ENCODE data around the gene PER2. TPM values are rescaled to one million over a fixed set of nuclear protein-coding genes. Genes with fewer than 3 reads are reported as not detected.

PER2 gene
- total RNA-seq, 4 donors from 2014 or later, result 24.3 to 105 (median 85.9) TPM

- peak in 1 of 2 donors; percentile 59 for DNase-seq (ENCODE audit: low spot score in 2 of 2)
- 100% methylated on average over 1 of the region's 9 CpGs for WGBS
- TF ChIP-seq CTCF (IDR thresholded peaks at IDR 0.05) (no peak), POLR2A (IDR thresholded peaks at IDR 0.05) (no peak), EP300 (IDR thresholded peaks at IDR 0.05) (no peak), POLR2AphosphoS5 (IDR thresholded peaks at IDR 0.05) (no peak)
- Histone ChIP-seq H3K9me3 (no peaks in the 10 kb centered on the region), H3K27me3 (peaks cover 3% of the 10 kb centered on the region), H3K27ac (no peak overlapping the region), H3K4me1 (peaks cover 25% of the 10 kb centered on the region), H3K36me3 (no peaks in the 10 kb centered on the region), H3K4me3 (no peak overlapping the region)
These were observed 5.6 kb upstream of the PER2 start for GRCh38 chr2:238294046-238294392.

DNA sequence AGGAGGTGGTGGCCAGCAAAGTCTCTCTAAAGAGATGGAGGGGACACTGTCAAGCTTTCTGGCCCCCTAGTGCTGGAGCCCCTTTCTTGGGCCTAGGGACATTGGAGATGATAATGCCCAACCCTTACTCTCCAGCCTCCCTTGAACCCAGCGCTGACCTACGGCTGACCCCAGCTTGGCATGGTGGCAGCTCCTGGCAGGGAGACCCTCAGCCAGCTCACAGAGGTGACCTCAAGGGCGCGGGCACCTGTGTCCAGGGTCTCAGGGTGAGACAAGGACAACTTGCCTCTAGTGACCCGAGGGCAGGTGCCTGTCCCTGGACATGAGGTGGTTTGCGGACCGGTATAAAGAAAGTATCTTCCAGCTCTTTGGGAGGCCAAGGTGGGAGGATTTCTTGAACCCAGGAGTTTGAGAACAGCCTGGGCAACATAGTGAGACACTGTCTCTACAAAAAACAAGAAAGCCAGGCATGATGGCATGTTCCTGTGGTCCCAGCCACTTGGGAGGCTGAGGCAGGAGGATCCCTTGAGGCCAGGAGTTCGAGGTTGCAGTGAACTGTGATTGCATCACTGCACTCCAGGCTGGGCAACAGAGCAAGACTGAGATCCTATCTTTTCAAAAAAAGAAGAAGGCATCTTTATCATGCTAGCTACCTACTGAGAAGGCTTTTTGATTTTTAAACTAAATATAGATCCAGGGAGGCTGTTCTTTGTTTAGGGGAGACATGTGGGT, 3.3 kb upstream of the PER2 start:
- no peak for TF ChIP-seq CTCF (IDR thresholded peaks at IDR 0.05)
- no peak for TF ChIP-seq POLR2AphosphoS5 (IDR thresholded peaks at IDR 0.05)
- TF ChIP-seq EP300 (IDR thresholded peaks at IDR 0.05), result no peak
- no peaks in the 10 kb centered on the region for H3K27me3 ChIP-seq
- H3K4me1 ChIP-seq, result peaks cover 39% of the 10 kb centered on the region
- peak overlapping the region; percentile 89 for H3K27ac ChIP-seq
- H3K9me3 ChIP-seq, result no peaks in the 10 kb centered on the region
- no peak for DNase-seq (ENCODE audit: low spot score in 2 of 2)
- H3K36me3 ChIP-seq, result no peaks in the 10 kb centered on the region
- 95% methylated on average over 2 of the region's 8 CpGs for WGBS
- H3K4me3 ChIP-seq, result no peak overlapping the region

DNA sequence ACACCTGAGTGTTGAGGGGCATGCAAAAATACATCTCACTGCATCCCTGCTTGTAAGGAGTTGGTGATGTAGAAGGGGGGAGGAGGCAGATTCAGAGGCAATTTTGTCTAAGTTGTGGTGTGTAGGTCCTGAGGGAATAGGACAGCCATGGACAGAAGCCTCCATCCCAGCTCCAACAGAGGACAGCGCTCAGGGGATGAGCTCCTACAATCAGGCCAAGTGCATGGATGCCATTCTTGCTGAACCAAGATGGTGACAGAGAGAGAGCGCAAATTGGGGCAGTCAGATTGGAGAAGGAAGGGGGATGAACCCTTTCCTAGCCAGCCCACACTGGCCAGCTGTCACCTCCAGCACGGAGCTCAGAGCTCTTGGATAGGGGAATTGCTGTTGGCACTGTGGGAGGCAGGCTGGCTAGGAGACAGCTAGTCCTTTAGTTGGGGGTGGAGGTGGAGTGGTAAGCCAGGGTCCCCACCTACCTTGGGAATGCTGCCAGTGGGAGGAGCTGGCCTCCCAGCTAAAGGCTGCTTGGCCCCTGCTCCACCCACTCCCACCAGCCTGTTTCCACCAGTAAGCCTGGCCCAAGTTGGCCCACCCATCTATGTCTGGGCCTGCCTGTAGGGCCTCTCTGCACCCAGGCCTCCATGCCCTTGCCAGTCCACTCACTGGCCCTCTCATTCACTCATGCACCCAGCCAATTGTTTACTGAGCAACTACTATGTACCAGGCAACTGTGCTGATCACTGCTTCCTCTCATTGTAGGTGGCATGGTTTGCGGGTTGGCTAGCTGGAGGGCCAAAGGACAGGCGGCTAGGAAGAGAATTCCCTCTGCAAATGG, 2.5 kb upstream of the PER2 start:
- Histone ChIP-seq H3K4me3 (no peak overlapping the region), H3K27me3 (no peaks in the 10 kb centered on the region), H3K9me3 (no peaks in the 10 kb centered on the region), H3K36me3 (no peaks in the 10 kb centered on the region), H3K27ac (peak overlapping the region; percentile 89), H3K4me1 (peaks cover 47% of the 10 kb centered on the region)
- WGBS, result 88% methylated on average over 5 of the region's 5 CpGs
- DNase-seq (ENCODE audit: low spot score in 2 of 2), result peak in 1 of 2 donors; percentile 53
- TF ChIP-seq POLR2A (IDR thresholded peaks at IDR 0.05), result no peak
- TF ChIP-seq EP300 (IDR thresholded peaks at IDR 0.05), result no peak
- TF ChIP-seq POLR2AphosphoS5 (IDR thresholded peaks at IDR 0.05), result no peak
- TF ChIP-seq CTCF (IDR thresholded peaks at IDR 0.05), result no peak

DNA sequence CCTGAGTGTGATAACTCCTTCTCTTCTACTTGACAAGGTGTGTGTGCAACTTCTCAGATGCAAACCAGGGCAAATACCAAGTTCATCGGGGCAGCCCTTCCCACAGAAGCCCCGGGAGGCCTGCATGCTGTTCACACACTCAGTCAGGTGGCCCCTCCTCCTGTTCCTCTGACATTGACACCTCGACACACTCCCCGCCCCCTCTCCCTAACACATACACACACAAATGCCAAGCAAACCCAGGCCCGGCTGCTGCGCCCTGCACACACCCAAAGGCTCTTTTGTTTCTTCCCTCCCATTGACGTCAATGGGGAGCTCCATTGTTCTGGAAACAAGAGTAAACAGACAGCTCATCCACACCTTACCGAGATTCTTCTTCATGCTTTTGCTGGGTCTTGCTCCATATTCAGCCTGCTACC, 1.7 kb upstream of the PER2 start:
- 26% methylated on average over 8 of the region's 8 CpGs for WGBS
- H3K27ac ChIP-seq, result peak overlapping the region; percentile 99
- H3K4me3 ChIP-seq, result peak overlapping the region; percentile 78
- H3K27me3 ChIP-seq, result no peaks in the 10 kb centered on the region
- DNase-seq (ENCODE audit: low spot score in 2 of 2), result peak; percentile 89
- H3K4me1 ChIP-seq, result peaks cover 55% of the 10 kb centered on the region
- H3K36me3 ChIP-seq, result no peaks in the 10 kb centered on the region
- TF ChIP-seq CTCF (IDR thresholded peaks at IDR 0.05), result no peak
- TF ChIP-seq POLR2AphosphoS5 (IDR thresholded peaks at IDR 0.05), result peak in 1 of 3 donors; percentile 37
- no peak for TF ChIP-seq EP300 (IDR thresholded peaks at IDR 0.05)
- TF ChIP-seq POLR2A (IDR thresholded peaks at IDR 0.05), result no peak
- no peaks in the 10 kb centered on the region for H3K9me3 ChIP-seq

- Histone ChIP-seq H3K9me3 (no peaks in the 10 kb centered on the region), H3K27ac (peak overlapping the region; percentile 99), H3K4me1 (peaks cover 61% of the 10 kb centered on the region), H3K36me3 (no peaks in the 10 kb centered on the region), H3K4me3 (peak overlapping the region; percentile 78), H3K27me3 (no peaks in the 10 kb centered on the region)
- peak in 1 of 2 donors; percentile 72 for DNase-seq (ENCODE audit: low spot score in 2 of 2)
- TF ChIP-seq EP300 (IDR thresholded peaks at IDR 0.05) (no peak), CTCF (IDR thresholded peaks at IDR 0.05) (no peak), POLR2AphosphoS5 (IDR thresholded peaks at IDR 0.05) (no peak), POLR2A (IDR thresholded peaks at IDR 0.05) (no peak)
- WGBS, result 47% methylated on average over 13 of the region's 13 CpGs
These were observed 1.2 kb upstream of the PER2 start for GRCh38 chr2:238289574-238289973.
